A673 (cell line): Measurements from ENCODE around the gene ENDOU. TPM values are rescaled to one million over a fixed set of nuclear protein-coding genes. Genes with fewer than 3 reads are reported as not detected.

Experiments
- BruUV-seq: library from RNA; stranded (reverse); fragments of 400-500 nt; replicated peaks from 2 replicates; lab custom pipeline; 2021; lab: Mats Ljungman, UMichigan
- CTCF ChIA-PET: fragments of 300-600 bp; sonication (Branson Sonifier 250); formaldehyde crosslinking; loops from one replicate; lab custom pipeline; 2022; ENCODE audit warnings: antibody characterized with exemption; lab: Charles Lee
- POLR2A ChIA-PET: fragments of 300-600 bp; sonication (Branson Sonifier 250); formaldehyde crosslinking; loops from one replicate; lab custom pipeline; 2022; ENCODE audit warnings: antibody characterized with exemption; ENCODE audit not compliant: low non-redundant PET; lab: Charles Lee
- DNase-seq: peaks from one replicate; pipeline ENCODE4 v3.0.0-alpha.2; 2015; ENCODE audit warnings: low spot score
- H3K27ac ChIP-seq: fragments of 200-600 bp; sonication (generic); 2 replicates; pipeline ENCODE4 v1.5.1; 2016; ENCODE audit warnings: mixed run types, low read depth, mild to moderate bottlenecking, mixed read lengths, antibody characterized with exemption, low read length; ENCODE audit not compliant: poor library complexity, severe bottlenecking
- H3K27me3 ChIP-seq: fragments of 200-600 bp; sonication (generic); replicated peaks from 2 replicates; pipeline ENCODE4 v1.6.1; 2017; ENCODE audit warnings: mixed run types, low read depth, mild to moderate bottlenecking, mixed read lengths, antibody characterized with exemption, low read length; ENCODE audit not compliant: insufficient read depth, poor library complexity
- H3K36me3 ChIP-seq: fragments of 200-600 bp; sonication (generic); 2 replicates; pipeline ENCODE4 v1.6.1; 2016; ENCODE audit warnings: mixed run types, mild to moderate bottlenecking, mixed read lengths, antibody characterized with exemption, low read length; ENCODE audit not compliant: insufficient read depth, poor library complexity, severe bottlenecking
- H3K4me1 ChIP-seq: fragments of 200-600 bp; sonication (generic); 2 replicates; pipeline ENCODE4 v1.6.1; 2017; ENCODE audit warnings: mixed run types, mild to moderate bottlenecking, mixed read lengths, antibody characterized with exemption, low read length; ENCODE audit not compliant: insufficient read depth, poor library complexity, severe bottlenecking
- H3K4me3 ChIP-seq: fragments of 200-600 bp; sonication (generic); 2 replicates; pipeline ENCODE4 v1.5.1; 2016; ENCODE audit warnings: low read depth, mixed run types, mild to moderate bottlenecking, mixed read lengths, low read length; ENCODE audit not compliant: poor library complexity, severe bottlenecking
- H3K9me3 ChIP-seq: fragments of 200-600 bp; sonication (generic); 2 replicates; pipeline ENCODE4 v1.6.1; 2016; ENCODE audit warnings: mixed run types, low read depth, mild to moderate bottlenecking, mixed read lengths, antibody characterized with exemption, low read length; ENCODE audit not compliant: poor library complexity, severe bottlenecking
- EZH2 ChIP-seq: fragments of 200-600 bp; sonication (generic); IDR thresholded peaks from 2 replicates; pipeline ENCODE4 v1.6.1; 2017; ENCODE audit warnings: borderline replicate concordance, low read depth, mild to moderate bottlenecking, mixed read lengths, antibody characterized with exemption, low read length; ENCODE audit not compliant: poor library complexity, severe bottlenecking
- intact Hi-C: fragments of 100-400 bp; cut with micrococcal nuclease; formaldehyde crosslinking; loops from one replicate; pipeline ENCODE4 v1.10.0; 2022; ENCODE audit not compliant: unreplicated experiment
- total RNA-seq: library from RNA; stranded (reverse); gene quantifications from 2 replicates; pipeline ENCODE4 v1.2.3, GENCODE V29; 2021
- TF ChIP-seq, protein P1 (sequence below): fragments of 300-800, 200-600 bp; sonication (generic); conservative IDR thresholded peaks from 2 replicates; pipeline ENCODE4 v1.5.1; 2017; ENCODE audit warnings: low read depth, mild to moderate bottlenecking, antibody characterized with exemption, low read length, moderate library complexity, mixed read lengths

ENDOU gene
- total RNA-seq, 1 experiment from 2014 or later: 0.58 TPM

DNA sequence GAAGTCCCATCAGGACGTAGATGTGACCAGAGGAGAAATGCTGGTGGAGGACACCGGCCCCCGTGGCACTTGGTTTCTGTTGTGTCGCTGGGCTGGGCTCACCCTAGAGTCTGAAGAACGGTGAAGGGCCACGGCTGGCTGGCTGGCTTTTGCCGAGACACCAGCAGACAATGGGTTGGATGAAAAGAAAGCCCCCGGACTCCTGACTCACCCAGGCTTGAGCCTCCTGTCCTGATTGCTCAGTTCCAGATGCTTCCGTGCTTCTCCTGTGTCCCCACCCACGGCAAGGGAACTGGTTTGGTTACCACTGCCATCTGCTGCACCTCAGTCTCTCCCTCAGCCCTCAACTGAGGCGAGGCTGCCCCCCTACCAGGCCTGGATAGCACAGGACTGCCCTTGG lies 10.4 kb upstream of the ENDOU start:
- H3K27ac ChIP-seq: peak overlapping the region; percentile 37
- TF ChIP-seq, protein P1, sequence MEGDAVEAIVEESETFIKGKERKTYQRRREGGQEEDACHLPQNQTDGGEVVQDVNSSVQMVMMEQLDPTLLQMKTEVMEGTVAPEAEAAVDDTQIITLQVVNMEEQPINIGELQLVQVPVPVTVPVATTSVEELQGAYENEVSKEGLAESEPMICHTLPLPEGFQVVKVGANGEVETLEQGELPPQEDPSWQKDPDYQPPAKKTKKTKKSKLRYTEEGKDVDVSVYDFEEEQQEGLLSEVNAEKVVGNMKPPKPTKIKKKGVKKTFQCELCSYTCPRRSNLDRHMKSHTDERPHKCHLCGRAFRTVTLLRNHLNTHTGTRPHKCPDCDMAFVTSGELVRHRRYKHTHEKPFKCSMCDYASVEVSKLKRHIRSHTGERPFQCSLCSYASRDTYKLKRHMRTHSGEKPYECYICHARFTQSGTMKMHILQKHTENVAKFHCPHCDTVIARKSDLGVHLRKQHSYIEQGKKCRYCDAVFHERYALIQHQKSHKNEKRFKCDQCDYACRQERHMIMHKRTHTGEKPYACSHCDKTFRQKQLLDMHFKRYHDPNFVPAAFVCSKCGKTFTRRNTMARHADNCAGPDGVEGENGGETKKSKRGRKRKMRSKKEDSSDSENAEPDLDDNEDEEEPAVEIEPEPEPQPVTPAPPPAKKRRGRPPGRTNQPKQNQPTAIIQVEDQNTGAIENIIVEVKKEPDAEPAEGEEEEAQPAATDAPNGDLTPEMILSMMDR: no peak
- H3K36me3 ChIP-seq: no peaks in the 10 kb centered on the region
- H3K4me1 ChIP-seq: peaks cover 22% of the 10 kb centered on the region
- ChIA-PET CTCF (no interaction called here), POLR2A (no interaction called here)
- no peak overlapping the region for H3K4me3 ChIP-seq
- no peaks in the 10 kb centered on the region for H3K27me3 ChIP-seq
- H3K9me3 ChIP-seq: no peaks in the 10 kb centered on the region
- BruUV-seq: no TSS peak
- no peak for DNase-seq
- intact Hi-C loops: no loop called here

DNA sequence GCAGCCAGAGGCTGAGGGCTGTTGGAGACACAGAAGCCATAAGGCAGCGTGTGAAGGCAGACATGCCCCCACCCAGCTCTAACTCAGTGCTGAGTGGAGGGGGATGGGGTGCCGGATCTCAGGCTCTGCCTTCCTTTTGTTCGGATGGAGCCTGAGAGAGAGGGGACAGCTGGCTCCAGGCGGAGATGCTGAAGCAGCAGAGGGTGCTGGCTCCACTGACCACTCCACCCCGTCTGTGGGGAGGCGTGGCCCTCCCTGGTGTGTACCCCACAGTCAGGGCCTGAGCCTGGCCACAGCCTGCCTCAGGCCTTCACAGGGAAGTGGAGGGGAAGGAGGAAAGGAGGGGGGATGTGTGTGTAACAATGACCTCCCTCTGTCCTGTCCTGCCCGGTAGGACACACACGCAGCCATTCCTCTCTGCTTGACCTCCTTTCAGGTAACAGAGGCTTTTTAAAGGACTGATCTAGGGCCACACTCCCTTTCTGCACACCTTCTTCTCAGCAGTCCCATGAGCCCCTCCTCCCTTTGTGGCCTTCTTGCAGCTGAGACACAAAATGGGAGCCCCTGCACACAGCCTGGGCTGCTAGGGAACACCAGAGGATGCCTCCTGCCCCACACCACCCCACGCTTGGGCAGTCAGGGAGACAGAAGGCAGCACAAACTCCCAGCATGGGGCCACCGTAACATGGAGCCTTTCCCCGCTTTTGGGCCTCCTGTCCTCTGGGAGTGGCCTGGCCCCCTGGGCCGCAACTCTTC lies 9.6 kb upstream of the ENDOU start:
- CTCF ChIA-PET: no interaction called here
- BruUV-seq: no TSS peak
- Histone ChIP-seq H3K9me3 (no peaks in the 10 kb centered on the region), H3K27me3 (no peaks in the 10 kb centered on the region), H3K27ac (no peak overlapping the region), H3K4me1 (peaks cover 15% of the 10 kb centered on the region), H3K36me3 (no peaks in the 10 kb centered on the region), H3K4me3 (no peak overlapping the region)
- DNase-seq: no peak
- TF ChIP-seq EZH2: no peak
- TF ChIP-seq, protein P1: no peak
- intact Hi-C loops: no loop called here
- POLR2A ChIA-PET: no interaction called here

DNA sequence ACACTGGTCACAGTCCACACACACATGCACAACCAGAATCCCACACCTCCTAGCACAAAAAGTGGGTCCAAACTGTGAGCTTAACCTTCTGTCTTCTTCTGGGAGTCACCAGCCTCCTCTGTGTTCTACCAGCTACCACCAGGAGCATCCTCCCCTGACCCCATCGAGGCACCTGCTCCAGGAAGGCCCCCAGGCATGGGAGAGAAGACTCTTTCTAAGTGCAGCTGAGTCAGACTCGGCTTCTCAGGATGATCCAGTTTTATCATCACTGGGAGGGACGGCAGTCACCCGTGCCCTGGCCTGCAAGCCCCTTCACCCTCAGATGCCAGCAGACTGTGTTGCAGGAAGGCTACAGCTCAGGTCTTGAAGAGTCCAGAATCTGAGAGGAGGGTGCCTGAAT lies 7.9 kb upstream of the ENDOU start:
- no peaks in the 10 kb centered on the region for H3K9me3 ChIP-seq
- H3K27me3 ChIP-seq: no peaks in the 10 kb centered on the region
- H3K4me1 ChIP-seq: peaks cover 6% of the 10 kb centered on the region
- POLR2A ChIA-PET: no interaction called here
- intact Hi-C loops: no loop called here
- CTCF ChIA-PET: interaction anchor here (1.0 kb wide), 1 partner anchor 36 kb away, joined by 3 read pairs; no protein-coding TSS in a partner anchor
- no peak overlapping the region for H3K27ac ChIP-seq
- H3K36me3 ChIP-seq: no peaks in the 10 kb centered on the region
- BruUV-seq: no TSS peak
- TF ChIP-seq EZH2: no peak
- TF ChIP-seq, protein P1: no peak
- DNase-seq: no peak
- no peak overlapping the region for H3K4me3 ChIP-seq
